Endothelial cell (in vitro differentiated cells): ENCODE data around the gene FN3KRP. TPM values are rescaled to one million over a fixed set of nuclear protein-coding genes. Genes with fewer than 3 reads are reported as not detected.
A peak's percentile ranks its signal among the peaks of the same experiment; 100 is the strongest.

Experiments
- DNase-seq: peaks from one replicate; pipeline ENCODE4 v3.0.0; 2021; ENCODE audit warnings: low spot score
- H3K27ac Mint-ChIP-seq: one replicate; pipeline ENCODE4 v1.8.0; 2021; ENCODE audit warnings: mixed read lengths, inconsistent platforms; ENCODE audit not compliant: unreplicated experiment
- H3K27me3 Mint-ChIP-seq: one replicate; pipeline ENCODE4 v1.8.0; 2021; ENCODE audit warnings: mild to moderate bottlenecking, moderate library complexity, mixed read lengths, inconsistent platforms; ENCODE audit not compliant: unreplicated experiment
- H3K36me3 Mint-ChIP-seq: one replicate; pipeline ENCODE4 v1.8.0; 2021; ENCODE audit warnings: mild to moderate bottlenecking, low read depth, mixed read lengths, inconsistent platforms; ENCODE audit not compliant: unreplicated experiment
- H3K4me1 Mint-ChIP-seq: one replicate; pipeline ENCODE4 v1.8.0; 2021; ENCODE audit warnings: mild to moderate bottlenecking, mixed read lengths, inconsistent platforms; ENCODE audit not compliant: unreplicated experiment
- H3K4me3 Mint-ChIP-seq: one replicate; pipeline ENCODE4 v1.8.0; 2021; ENCODE audit warnings: mild to moderate bottlenecking, mixed read lengths, inconsistent platforms; ENCODE audit not compliant: unreplicated experiment
- H3K9me3 Mint-ChIP-seq: one replicate; pipeline ENCODE4 v1.8.0; 2021; ENCODE audit warnings: mixed read lengths, inconsistent platforms; ENCODE audit not compliant: unreplicated experiment
- total RNA-seq: library from RNA; stranded (reverse); fragmentation: NEBNext Ultra II Directional; extraction: Animal tissue kit (Norgen Biotek cat#: 25700); gene quantifications from one replicate; pipeline ENCODE4 v1.2.1, GENCODE V29; 2021; ENCODE audit not compliant: unreplicated experiment
- TF ChIP-seq, protein P1 (sequence below): fragments of 200-600 bp; sonication (generic); IDR thresholded peaks from one replicate; pipeline ENCODE4 v1.5.0; 2021; ENCODE audit warnings: antibody characterized with exemption; ENCODE audit not compliant: unreplicated experiment

The FN3KRP gene
- total RNA-seq, 1 donor from 2014 or later, result 27.9 TPM

- Mint-ChIP-seq H3K27ac (no peak overlapping the region), H3K27me3 (peaks cover 10% of the 10 kb centered on the region)
Measured at GRCh38 chr17:82668631-82669099, 47.8 kb upstream of the FN3KRP start.

GRCh38 chr17:82670661-82671450 is 45.6 kb upstream of the FN3KRP start:
- TF ChIP-seq, protein P1, sequence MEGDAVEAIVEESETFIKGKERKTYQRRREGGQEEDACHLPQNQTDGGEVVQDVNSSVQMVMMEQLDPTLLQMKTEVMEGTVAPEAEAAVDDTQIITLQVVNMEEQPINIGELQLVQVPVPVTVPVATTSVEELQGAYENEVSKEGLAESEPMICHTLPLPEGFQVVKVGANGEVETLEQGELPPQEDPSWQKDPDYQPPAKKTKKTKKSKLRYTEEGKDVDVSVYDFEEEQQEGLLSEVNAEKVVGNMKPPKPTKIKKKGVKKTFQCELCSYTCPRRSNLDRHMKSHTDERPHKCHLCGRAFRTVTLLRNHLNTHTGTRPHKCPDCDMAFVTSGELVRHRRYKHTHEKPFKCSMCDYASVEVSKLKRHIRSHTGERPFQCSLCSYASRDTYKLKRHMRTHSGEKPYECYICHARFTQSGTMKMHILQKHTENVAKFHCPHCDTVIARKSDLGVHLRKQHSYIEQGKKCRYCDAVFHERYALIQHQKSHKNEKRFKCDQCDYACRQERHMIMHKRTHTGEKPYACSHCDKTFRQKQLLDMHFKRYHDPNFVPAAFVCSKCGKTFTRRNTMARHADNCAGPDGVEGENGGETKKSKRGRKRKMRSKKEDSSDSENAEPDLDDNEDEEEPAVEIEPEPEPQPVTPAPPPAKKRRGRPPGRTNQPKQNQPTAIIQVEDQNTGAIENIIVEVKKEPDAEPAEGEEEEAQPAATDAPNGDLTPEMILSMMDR, result no peak
- no peak overlapping the region for H3K27ac Mint-ChIP-seq
- H3K4me3 Mint-ChIP-seq, result no peak overlapping the region
- H3K4me1 Mint-ChIP-seq, result no peaks in the 10 kb centered on the region
- H3K9me3 Mint-ChIP-seq, result no peaks in the 10 kb centered on the region
- peaks cover 4% of the 10 kb centered on the region for H3K36me3 Mint-ChIP-seq
- DNase-seq, result no peak
- H3K27me3 Mint-ChIP-seq, result peaks cover 6% of the 10 kb centered on the region

More at GRCh38 chr17:82668631-82669099, 47.8 kb upstream of the FN3KRP start:
- Mint-ChIP-seq H3K9me3 (no peaks in the 10 kb centered on the region), H3K36me3 (peaks cover 4% of the 10 kb centered on the region), H3K4me1 (no peaks in the 10 kb centered on the region), H3K4me3 (no peak overlapping the region)
- DNase-seq, result peak; percentile 67
- TF ChIP-seq, protein P1, result no peak

GRCh38 chr17:82674656-82675475 is 41.6 kb upstream of the FN3KRP start:
- H3K4me1 Mint-ChIP-seq, result no peaks in the 10 kb centered on the region
- H3K27me3 Mint-ChIP-seq, result peaks cover 2% of the 10 kb centered on the region
- no peak overlapping the region for H3K27ac Mint-ChIP-seq
- DNase-seq, result no peak
- H3K36me3 Mint-ChIP-seq, result peaks cover 4% of the 10 kb centered on the region
- no peaks in the 10 kb centered on the region for H3K9me3 Mint-ChIP-seq
- TF ChIP-seq, protein P1, result no peak
- H3K4me3 Mint-ChIP-seq, result no peak overlapping the region

DNA sequence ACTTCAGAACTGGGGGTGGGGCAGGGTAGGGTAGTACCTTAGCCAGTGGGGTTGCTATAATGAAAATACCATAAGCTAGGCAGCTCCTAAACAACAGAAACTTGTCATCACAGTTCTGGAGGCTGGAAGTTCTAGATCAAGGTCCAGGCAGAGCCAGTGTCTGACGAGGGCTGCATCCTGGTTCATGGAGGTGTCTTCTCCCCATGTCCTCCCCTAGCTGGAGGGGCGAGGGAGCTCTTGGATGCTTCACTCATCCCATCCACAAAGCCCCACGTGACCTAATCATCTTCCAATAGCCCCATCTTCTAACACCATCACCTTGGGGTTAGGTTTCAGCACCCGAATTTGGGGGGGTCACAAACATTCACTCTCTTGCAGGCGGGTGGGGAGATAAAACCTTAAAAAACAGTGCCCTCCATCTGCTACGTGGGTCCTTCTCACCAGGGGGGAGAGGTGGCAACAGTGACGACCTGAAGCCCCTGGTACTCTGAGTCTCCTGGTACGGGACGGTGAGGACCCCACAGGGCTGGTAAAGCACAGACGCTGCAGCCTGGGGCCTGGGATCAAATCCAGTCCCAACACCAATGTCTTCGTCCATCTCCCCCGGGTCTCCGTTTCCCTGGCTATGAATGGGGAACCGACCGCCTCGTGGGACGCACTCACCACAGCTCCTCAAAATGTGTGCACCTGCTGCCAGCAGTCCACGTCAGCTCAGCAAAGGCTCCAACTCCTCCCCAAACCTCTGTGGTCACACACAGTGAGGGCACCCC is 40.8 kb upstream of the FN3KRP start:
- Mint-ChIP-seq H3K27ac (no peak overlapping the region), H3K36me3 (peaks cover 4% of the 10 kb centered on the region), H3K27me3 (peaks cover 2% of the 10 kb centered on the region), H3K9me3 (no peaks in the 10 kb centered on the region), H3K4me1 (no peaks in the 10 kb centered on the region), H3K4me3 (no peak overlapping the region)
- TF ChIP-seq, protein P1, result no peak
- no peak for DNase-seq
